ENCODE results near the gene VSTM4. TPM values are rescaled to one million over a fixed set of nuclear protein-coding genes. Genes with fewer than 3 reads are reported as not detected.

Gene VSTM4
- total RNA-seq, 4 donors from 2014 or later, result 1.8 to 4.0 (median 2.6) TPM

DNA sequence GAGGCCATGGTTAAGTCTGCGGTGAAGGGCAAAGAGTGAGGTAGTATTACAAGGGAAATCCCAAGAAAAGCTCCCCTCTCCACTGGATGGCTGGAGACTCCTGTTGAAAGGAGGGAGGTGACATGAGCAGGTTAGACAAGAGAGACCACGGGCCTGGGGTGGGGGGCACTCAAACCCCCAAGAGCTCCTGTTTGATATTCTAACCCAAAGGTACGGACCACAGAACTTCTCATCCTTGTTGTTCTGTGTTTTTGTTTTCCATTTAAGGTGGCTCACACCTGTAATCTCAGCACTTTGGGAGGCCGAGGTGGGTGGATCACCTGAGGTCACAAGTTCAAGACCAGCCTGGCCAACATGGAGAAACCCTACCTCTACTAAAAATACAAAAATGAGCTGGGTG lies 11.6 kb downstream of the VSTM4 start:
- Histone ChIP-seq H3K27me3 (no peaks in the 10 kb centered on the region), H3K4me1 (peaks cover 12 to 19% of the 10 kb centered on the region in 2 donors), H3K36me3 (no peaks in the 10 kb centered on the region), H3K27ac (no peak overlapping the region), H3K4me3 (no peak overlapping the region), H3K9me3 (no peaks in the 10 kb centered on the region)
- ATAC-seq (no peak), DNase-seq (no peak)
- intact Hi-C loops (cut with DNase I; ENCODE audit: low total_unique reads), result no loop called here
- in situ Hi-C loops (cut with MboI; ENCODE audit: low sequenced_read_pairs in 4 of 4), result no loop called here
- TF ChIP-seq CTCF (IDR thresholded peaks at IDR 0.05 in 4 of 5, conservative IDR thresholded peaks at IDR 0.05 in 1 of 5), result no peak
- TF ChIP-seq POLR2A (IDR thresholded peaks at IDR 0.05), result no peak

- H3K9me3 ChIP-seq, result no peaks in the 10 kb centered on the region
- in situ Hi-C loops (cut with MboI; ENCODE audit: low sequenced_read_pairs in 4 of 4), result no loop called here
- TF ChIP-seq CTCF (IDR thresholded peaks at IDR 0.05 in 4 of 5, conservative IDR thresholded peaks at IDR 0.05 in 1 of 5) (no peak), POLR2A (IDR thresholded peaks at IDR 0.05) (no peak)
- DNase-seq (no peak), ATAC-seq (no peak)
- H3K36me3 ChIP-seq, result no peaks in the 10 kb centered on the region
- intact Hi-C loops (cut with DNase I; ENCODE audit: low total_unique reads), result no loop called here
- H3K4me1 ChIP-seq, result no peaks in the 10 kb centered on the region
- no peaks in the 10 kb centered on the region for H3K27me3 ChIP-seq
- no peak overlapping the region for H3K4me3 ChIP-seq
- no peak overlapping the region for H3K27ac ChIP-seq
These were observed 16.3 kb downstream of the VSTM4 start for GRCh38 chr10:49099046-49099445.

DNA sequence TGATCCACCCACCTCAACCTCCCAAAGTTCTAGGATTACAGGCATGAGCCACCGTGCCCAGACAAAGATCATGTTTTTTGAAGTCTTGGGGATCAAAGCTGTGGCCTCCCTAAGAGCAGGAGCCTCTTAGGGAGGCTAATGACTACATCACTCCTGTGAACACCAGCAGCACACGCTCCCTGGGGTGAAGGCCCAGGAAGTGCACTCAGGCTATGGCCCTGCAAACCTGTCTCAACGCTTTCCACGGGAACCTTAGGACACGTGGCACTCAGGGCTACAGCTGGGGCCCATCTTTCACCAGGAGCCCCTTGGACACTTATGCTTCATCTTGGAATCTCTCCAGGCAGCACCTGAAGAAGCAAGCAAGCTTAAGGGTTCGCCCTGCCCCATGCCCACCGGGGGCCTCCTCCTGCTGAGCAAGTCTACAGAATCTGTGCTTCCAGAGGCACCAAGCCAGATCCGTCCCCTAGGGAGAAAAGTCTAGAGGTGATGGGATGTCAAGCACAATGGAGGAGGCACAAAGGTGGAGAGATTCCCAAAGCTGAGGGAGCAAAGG lies 18.4 kb downstream of the VSTM4 start:
- no peak overlapping the region for H3K4me3 ChIP-seq
- in situ Hi-C loops (cut with MboI; ENCODE audit: low sequenced_read_pairs in 4 of 4), result no loop called here
- ATAC-seq, result no peak
- H3K9me3 ChIP-seq, result no peaks in the 10 kb centered on the region
- no peak for DNase-seq
- no peak overlapping the region for H3K27ac ChIP-seq
- H3K4me1 ChIP-seq, result no peaks in the 10 kb centered on the region
- intact Hi-C loops (cut with DNase I; ENCODE audit: low total_unique reads), result no loop called here
- TF ChIP-seq CTCF (IDR thresholded peaks at IDR 0.05 in 4 of 5, conservative IDR thresholded peaks at IDR 0.05 in 1 of 5) (no peak), POLR2A (IDR thresholded peaks at IDR 0.05) (no peak)
- no peaks in the 10 kb centered on the region for H3K36me3 ChIP-seq
- H3K27me3 ChIP-seq, result no peaks in the 10 kb centered on the region

DNA sequence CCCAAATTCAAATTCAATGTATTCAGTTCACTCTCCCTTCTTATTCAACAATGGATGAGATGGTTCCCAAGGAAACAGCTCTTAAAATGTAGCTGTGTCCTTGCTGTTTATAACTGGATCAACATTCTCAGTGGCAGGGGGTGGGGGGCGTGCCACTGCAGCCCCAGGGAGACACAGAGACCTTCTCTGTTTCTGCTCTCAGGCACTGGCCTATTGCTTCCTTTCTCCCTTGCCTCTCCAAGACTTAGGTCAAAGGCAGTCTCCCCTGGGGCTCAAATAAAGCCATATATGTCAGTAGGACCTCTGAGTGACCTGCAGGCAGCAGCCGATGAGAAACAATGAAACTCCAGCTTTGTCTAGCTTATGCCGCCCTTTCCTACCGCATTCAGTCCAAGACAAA lies 20.7 kb downstream of the VSTM4 start:
- ATAC-seq (no peak), DNase-seq (no peak)
- H3K4me3 ChIP-seq, result no peak overlapping the region
- intact Hi-C loops (cut with DNase I; ENCODE audit: low total_unique reads) (no loop called here), in situ Hi-C loops (cut with MboI; ENCODE audit: low sequenced_read_pairs in 4 of 4) (no loop called here)
- no peaks in the 10 kb centered on the region for H3K27me3 ChIP-seq
- no peak overlapping the region for H3K27ac ChIP-seq
- H3K9me3 ChIP-seq, result no peaks in the 10 kb centered on the region
- H3K36me3 ChIP-seq, result no peaks in the 10 kb centered on the region
- H3K4me1 ChIP-seq, result peaks cover 5 to 12% of the 10 kb centered on the region in 2 donors
- TF ChIP-seq CTCF (IDR thresholded peaks at IDR 0.05 in 4 of 5, conservative IDR thresholded peaks at IDR 0.05 in 1 of 5) (no peak), POLR2A (IDR thresholded peaks at IDR 0.05) (no peak)

DNA sequence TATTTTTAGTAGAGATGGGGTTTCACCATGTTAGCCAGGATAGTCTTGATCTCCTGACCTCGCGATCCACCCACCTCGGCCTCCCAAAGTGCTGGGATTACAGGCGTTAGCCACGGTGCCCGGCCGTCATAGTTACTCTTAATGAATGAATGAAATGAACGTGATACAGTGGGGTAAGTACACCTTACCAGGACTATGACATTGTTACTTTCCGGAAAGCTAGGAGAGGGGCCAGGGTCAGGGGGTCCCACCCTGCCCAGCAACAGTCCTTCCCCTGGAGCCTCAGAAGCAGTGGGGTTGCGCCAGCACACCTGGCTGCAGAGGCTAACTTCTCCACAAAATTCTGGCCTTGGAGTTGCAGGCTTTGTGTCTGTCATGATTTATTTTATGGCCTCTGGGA lies 21.4 kb downstream of the VSTM4 start:
- TF ChIP-seq CTCF (IDR thresholded peaks at IDR 0.05 in 4 of 5, conservative IDR thresholded peaks at IDR 0.05 in 1 of 5) (no peak), POLR2A (IDR thresholded peaks at IDR 0.05) (no peak)
- Histone ChIP-seq H3K9me3 (no peaks in the 10 kb centered on the region), H3K27me3 (no peaks in the 10 kb centered on the region), H3K4me1 (peaks cover 9 to 14% of the 10 kb centered on the region in 2 donors), H3K4me3 (no peak overlapping the region), H3K27ac (no peak overlapping the region), H3K36me3 (no peaks in the 10 kb centered on the region)
- no peak for ATAC-seq
- in situ Hi-C loops (cut with MboI; ENCODE audit: low sequenced_read_pairs in 4 of 4), result no loop called here
- DNase-seq, result no peak
- intact Hi-C loops (cut with DNase I; ENCODE audit: low total_unique reads), result no loop called here
